GM11168 (cell line): ENCODE data around the gene KRTAP13-2.

Source experiments
- in situ Hi-C: fragments of 300-500 bp; cut with MboI; formaldehyde crosslinking; loops from one replicate; pipeline ENCODE4 v1.12.0; 2022; ENCODE audit warnings: low sequenced_read_pairs; ENCODE audit not compliant: unreplicated experiment

Gene KRTAP13-2

DNA sequence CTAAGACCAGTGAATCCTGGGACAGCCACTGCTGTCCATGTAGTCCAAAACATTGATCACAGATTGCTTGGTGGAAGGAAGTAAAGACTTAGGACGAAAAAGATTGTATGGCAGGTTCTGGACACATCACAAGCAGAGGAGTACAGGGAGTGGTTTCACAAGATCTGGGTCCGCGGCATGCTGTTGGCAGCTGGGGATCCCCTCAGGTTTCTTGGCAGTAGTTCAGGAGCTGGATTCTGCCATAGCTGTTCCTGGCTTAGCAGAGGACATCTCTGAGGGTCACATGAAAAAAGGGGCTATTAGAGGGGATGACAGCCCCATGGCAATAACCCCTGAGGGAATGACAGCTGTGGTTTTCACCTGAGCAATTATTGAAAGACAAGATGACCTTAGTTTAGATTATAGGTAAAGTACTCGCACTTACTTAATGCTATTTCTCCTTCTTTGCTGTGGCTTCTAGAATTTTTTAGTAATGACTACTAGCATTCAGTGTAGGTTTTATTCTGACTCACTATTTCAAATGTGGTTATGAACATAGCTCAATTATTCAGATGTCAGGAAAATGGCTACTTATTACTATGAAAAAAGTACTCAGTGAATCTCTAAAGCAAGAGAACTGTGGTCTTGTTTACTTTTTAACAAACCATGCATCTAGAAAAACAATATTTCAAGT lies 42.7 kb downstream of the KRTAP13-2 start:
- in situ Hi-C loops: no loop called here

DNA sequence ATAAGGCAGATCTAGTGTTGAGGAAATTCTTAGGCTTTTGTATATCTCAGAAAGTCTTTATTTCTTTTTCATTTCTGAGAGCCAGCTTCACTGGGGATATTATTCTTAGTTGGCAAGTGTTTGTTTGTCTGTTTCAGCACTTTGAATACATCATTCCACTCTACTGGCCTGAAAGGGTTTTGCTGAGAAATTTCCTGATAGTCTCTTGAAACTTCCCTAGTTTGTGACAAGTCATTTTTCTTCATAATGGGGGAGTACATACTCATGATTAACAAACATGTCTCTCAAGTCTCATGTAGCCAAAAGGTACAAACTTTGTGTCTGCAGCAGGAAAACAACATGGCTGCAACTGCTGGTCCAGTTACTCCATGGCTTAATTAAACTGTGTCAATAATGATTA lies 45.7 kb downstream of the KRTAP13-2 start:
- in situ Hi-C loops: no loop called here
